H9 (cell line): ENCODE measurements around the gene PHKA1. TPM values are rescaled to one million over a fixed set of nuclear protein-coding genes. Genes with fewer than 3 reads are reported as not detected.

ENCODE experiments used
- DNase-seq: peaks from one replicate; pipeline ENCODE4 v3.0.0-alpha.2; 2017
- H2AFZ ChIP-seq: one replicate; pipeline ENCODE4 v1.6.1; 2013; ENCODE audit warnings: mild to moderate bottlenecking, low read length, control low read depth, moderate library complexity
- H2AK5ac ChIP-seq: 2 replicates; pipeline ENCODE4 v1.6.1; 2013; ENCODE audit warnings: low read length, control low read depth, mixed read lengths; ENCODE audit not compliant: insufficient read length
- H2BK120ac ChIP-seq: one replicate; pipeline ENCODE4 v1.6.1; 2013; ENCODE audit warnings: low read depth, mild to moderate bottlenecking, low read length, control low read depth, inconsistent platforms; ENCODE audit not compliant: poor library complexity, severe bottlenecking
- H2BK12ac ChIP-seq: 2 replicates; pipeline ENCODE4 v1.6.1; 2013; ENCODE audit warnings: low read length, control low read depth, mixed read lengths, low read depth; ENCODE audit not compliant: insufficient read length
- H2BK15ac ChIP-seq: 2 replicates; pipeline ENCODE4 v1.6.1; 2013; ENCODE audit warnings: low read depth, low read length, control low read depth
- H2BK20ac ChIP-seq: one replicate; pipeline ENCODE4 v1.6.1; 2013; ENCODE audit warnings: low read depth, mild to moderate bottlenecking, low read length, control low read depth, inconsistent platforms; ENCODE audit not compliant: poor library complexity, severe bottlenecking
- H2BK5ac ChIP-seq: 2 replicates; pipeline ENCODE4 v1.6.1; 2013; ENCODE audit warnings: low read length, control low read depth, mixed read lengths; ENCODE audit not compliant: insufficient read length
- H3K14ac ChIP-seq: 2 replicates; pipeline ENCODE4 v1.6.1; 2013; ENCODE audit warnings: low read length, control low read depth; ENCODE audit not compliant: insufficient read depth
- H3K18ac ChIP-seq: 2 replicates; pipeline ENCODE4 v1.6.1; 2013; ENCODE audit warnings: low read depth, mild to moderate bottlenecking, mixed read lengths, low read length, control low read depth; ENCODE audit not compliant: insufficient read length
- H3K23ac ChIP-seq: 2 replicates; pipeline ENCODE4 v1.6.1; 2013; ENCODE audit warnings: low read length, control low read depth, mixed read lengths, low read depth; ENCODE audit not compliant: insufficient read length
- H3K23me2 ChIP-seq: 2 replicates; pipeline ENCODE4 v1.6.1; 2013; ENCODE audit warnings: low read depth, mild to moderate bottlenecking, mixed read lengths, low read length, control low read depth; ENCODE audit not compliant: insufficient read length, poor library complexity, severe bottlenecking
- H3K27ac ChIP-seq: 2 replicates; pipeline ENCODE4 v1.5.1; 2013; ENCODE audit warnings: low read length, control low read depth, mixed read lengths, low read depth; ENCODE audit not compliant: insufficient read length
- H3K27me3 ChIP-seq: 2 replicates; pipeline ENCODE4 v1.6.1; 2013; ENCODE audit warnings: low read length, control low read depth, inconsistent platforms; ENCODE audit not compliant: insufficient read depth
- H3K4ac ChIP-seq: 2 replicates; pipeline ENCODE4 v1.6.1; 2013; ENCODE audit warnings: low read depth, mild to moderate bottlenecking, control low read depth, inconsistent platforms, low read length, moderate library complexity
- H3K4me1 ChIP-seq: 2 replicates; pipeline ENCODE4 v1.6.1; 2013; ENCODE audit warnings: low read length, control low read depth, inconsistent platforms; ENCODE audit not compliant: insufficient read depth
- H3K4me2 ChIP-seq: 2 replicates; pipeline ENCODE4 v1.6.1; 2013; ENCODE audit warnings: low read length, control low read depth, mixed read lengths; ENCODE audit not compliant: insufficient read length, insufficient read depth
- H3K56ac ChIP-seq: 2 replicates; pipeline ENCODE4 v1.6.1; 2013; ENCODE audit warnings: low read depth, mild to moderate bottlenecking, mixed read lengths, low read length, control low read depth; ENCODE audit not compliant: insufficient read length
- H3K79me1 ChIP-seq: 2 replicates; pipeline ENCODE4 v1.6.1; 2013; ENCODE audit warnings: low read depth, mild to moderate bottlenecking, moderate library complexity, low read length, control low read depth, inconsistent platforms; ENCODE audit not compliant: insufficient read depth, poor library complexity, severe bottlenecking
- H3K79me2 ChIP-seq: 2 replicates; pipeline ENCODE4 v1.6.1; 2013; ENCODE audit warnings: low read length, control low read depth, inconsistent platforms; ENCODE audit not compliant: insufficient read depth
- H3K9ac ChIP-seq: 2 replicates; pipeline ENCODE4 v1.6.1; 2013; ENCODE audit warnings: low read length, control low read depth, mixed read lengths; ENCODE audit not compliant: insufficient read length; ENCODE audit errors: extremely low read depth
- H3K9me3 ChIP-seq: one replicate; pipeline ENCODE4 v1.6.1; 2013; ENCODE audit warnings: low read depth, low read length, inconsistent platforms; ENCODE audit not compliant: control insufficient read depth
- H3T11ph ChIP-seq: one replicate; pipeline ENCODE4 v1.6.1; 2013; ENCODE audit warnings: mild to moderate bottlenecking, low read length, control low read depth, inconsistent platforms
- H4K20me1 ChIP-seq: one replicate; pipeline ENCODE4 v1.6.1; 2013; ENCODE audit not compliant: control insufficient read depth, insufficient read length, insufficient read depth
- H4K5ac ChIP-seq: 2 replicates; pipeline ENCODE4 v1.6.1; 2013; ENCODE audit warnings: low read depth, mild to moderate bottlenecking, mixed read lengths, low read length, control low read depth; ENCODE audit not compliant: insufficient read length
- H4K8ac ChIP-seq: replicated peaks from 2 replicates; pipeline ENCODE4 v1.6.1; 2013; ENCODE audit warnings: low read length, control low read depth, mixed read lengths, low read depth; ENCODE audit not compliant: insufficient read length
- H4K91ac ChIP-seq: 2 replicates; pipeline ENCODE4 v1.6.1; 2013; ENCODE audit warnings: low read depth, mild to moderate bottlenecking, moderate library complexity, mixed read lengths, low read length, control low read depth; ENCODE audit not compliant: insufficient read length
- H3K27ac Mint-ChIP-seq, 3 experiments: 2 replicates in 2 of 3; 3 replicates in 1 of 3; pipeline ENCODE4 v1.8.0; 2020 to 2021; ENCODE audit warnings: mixed read lengths in 3 of 3, mild to moderate bottlenecking in 1 of 3, moderate library complexity in 1 of 3
- H3K27me3 Mint-ChIP-seq: 2 replicates; pipeline ENCODE4 v1.8.0; 2021; ENCODE audit warnings: low read depth, mild to moderate bottlenecking, moderate library complexity, mixed read lengths
- H3K36me3 Mint-ChIP-seq, 3 experiments: 2 replicates in 2 of 3; 3 replicates in 1 of 3; pipeline ENCODE4 v1.8.0; 2020 to 2021; ENCODE audit warnings: low read depth in 3 of 3, mixed read lengths in 3 of 3; ENCODE audit not compliant: insufficient read depth in 1 of 3
- H3K4me1 Mint-ChIP-seq, 2 experiments: 2 replicates each; pipeline ENCODE4 v1.8.0; 2020; ENCODE audit warnings: mixed read lengths in 2 of 2
- H3K4me3 Mint-ChIP-seq, 2 experiments: 2 replicates in 1 of 2; 3 replicates in 1 of 2; pipeline ENCODE4 v1.8.0; 2020 to 2021; ENCODE audit warnings: mild to moderate bottlenecking in 2 of 2, mixed read lengths in 2 of 2, moderate library complexity in 1 of 2
- H3K9me3 Mint-ChIP-seq, 2 experiments: 2 replicates in 1 of 2; 3 replicates in 1 of 2; pipeline ENCODE4 v1.8.0; 2020; ENCODE audit warnings: mild to moderate bottlenecking in 2 of 2, mixed read lengths in 2 of 2, moderate library complexity in 1 of 2
- CTCF ChIP-seq: fragments of 200-600 bp; sonication (generic); conservative IDR thresholded peaks from 3 replicates; pipeline ENCODE4 v1.8.0; 2021; ENCODE audit warnings: antibody characterized with exemption, mild to moderate bottlenecking
- WGBS: extraction: QIAGEN DNeasy Blood & Tissue Kit; methylation state at CpG from one replicate; pipeline ENCODE4 v1.1.7; 2013; ENCODE audit warnings: missing lambda C conversion rate, low lambda C conversion rate, mixed read lengths; ENCODE audit not compliant: insufficient read length; ENCODE audit errors: extremely low coverage; 5-methylcytosine and 5-hydroxymethylcytosine counted together
- total RNA-seq: library from RNA; stranded (reverse); gene quantifications from 2 replicates; pipeline ENCODE4 v1.2.1, GENCODE V29; 2021

Gene PHKA1
- total RNA-seq, 1 experiment from 2014 or later, result 6.6 TPM

GRCh38 chrX:72609313-72609712 is 104.8 kb downstream of the PHKA1 start:
- Histone ChIP-seq H3K9me3 (peaks cover 23% of the 10 kb centered on the region), H3K18ac (no peak overlapping the region), H4K20me1 (no peaks in the 10 kb centered on the region), H4K5ac (no peak overlapping the region), H3K56ac (no peak overlapping the region), H3K4me2 (no peak overlapping the region), H2AFZ (no peak overlapping the region), H2BK120ac (no peak overlapping the region), H3K14ac (no peak overlapping the region), H2BK12ac (no peak overlapping the region), H3K79me2 (no peaks in the 10 kb centered on the region), H2BK5ac (no peak overlapping the region), H3K4me1 (no peaks in the 10 kb centered on the region), H3K27me3 (no peaks in the 10 kb centered on the region), H3K4ac (no peak overlapping the region), H3T11ph (no peak overlapping the region), H3K27ac (no peak overlapping the region), H4K91ac (no peak overlapping the region), H2BK20ac (no peak overlapping the region), H3K9ac (no peak overlapping the region), H2AK5ac (no peak overlapping the region), H4K8ac (no peak overlapping the region), H2BK15ac (no peak overlapping the region), H3K79me1 (no peaks in the 10 kb centered on the region), H3K23ac (no peak overlapping the region), H3K23me2 (no peaks in the 10 kb centered on the region)
- H3K36me3 Mint-ChIP-seq, result peaks cover 0 to 11% (median 0%) of the 10 kb centered on the region in 3 experiments; a peak in 3 of 7 replicates
- WGBS, result no CpG with 5 or more reads among the region's 2 CpGs
- no peaks in the 10 kb centered on the region for H3K27me3 Mint-ChIP-seq
- no peaks in the 10 kb centered on the region for H3K4me1 Mint-ChIP-seq
- no peak overlapping the region for H3K4me3 Mint-ChIP-seq
- TF ChIP-seq CTCF, result peak; percentile 43; the same call in 1 of the 3 replicates
- H3K27ac Mint-ChIP-seq, result no peak overlapping the region
- H3K9me3 Mint-ChIP-seq, result peaks cover 57 to 60% of the 10 kb centered on the region in 2 experiments
- DNase-seq, result no peak
